HEK293 (cell line): ENCODE results near the gene BACE1-AS.

ENCODE experiments used
- CTCF ChIA-PET: fragments of 350-600 bp; formaldehyde crosslinking; extraction: SDS; loops from one replicate; lab custom pipeline; 2021; ENCODE audit warnings: antibody characterized with exemption; lab: Yijun Ruan, JAX
- POLR2A ChIA-PET: fragments of 300-600 bp; formaldehyde crosslinking; extraction: SDS; loops from one replicate; lab custom pipeline; 2020; ENCODE audit warnings: antibody characterized with exemption, inconsistent platforms; lab: Yijun Ruan, JAX
- H3K27ac ChIP-seq: fragments of 200-500 bp; sonication (Bioruptor generic); 2 replicates; pipeline ENCODE4 v1.5.1; 2014; ENCODE audit warnings: low read depth, low read length, control low read depth, inconsistent platforms; ENCODE audit errors: extremely low read depth
- H3K36me3 ChIP-seq, 2 experiments: fragments of 200-500 bp in 1 of 2; sonication (Bioruptor generic) in 1 of 2; 1 replicate in 1 of 2; 2 replicates in 1 of 2; pipeline ENCODE4 v1.5.1; 2014 to 2017; ENCODE audit warnings: inconsistent platforms in 2 of 2, low read length in 2 of 2; ENCODE audit not compliant: control insufficient read depth in 2 of 2, insufficient read depth in 1 of 2
- H3K4me1 ChIP-seq: fragments of 200-500 bp; sonication (Bioruptor generic); 2 replicates; pipeline ENCODE4 v1.5.1; 2014; ENCODE audit warnings: mild to moderate bottlenecking, low read length, inconsistent platforms; ENCODE audit not compliant: control insufficient read depth, insufficient read depth
- H3K4me3 ChIP-seq: 2 replicates; pipeline ENCODE4 v1.5.1; 2011; ENCODE audit warnings: low read depth, mild to moderate bottlenecking, control low read depth, low read length, moderate library complexity
- H3K9me3 ChIP-seq: fragments of 200-500 bp; sonication (Bioruptor generic); 2 replicates; pipeline ENCODE4 v1.5.1; 2014; ENCODE audit warnings: low read depth, low read length, inconsistent platforms; ENCODE audit not compliant: control insufficient read depth, insufficient read depth
- SCRT2 ChIP-seq: fragments of 450-650 bp; formaldehyde crosslinking; IDR thresholded peaks from 2 replicates; pipeline ENCODE4 v1.5.1; 2016; ENCODE audit warnings: missing biosample characterization, missing genetic modification characterization
- SP7 ChIP-seq: fragments of 450-650 bp; formaldehyde crosslinking; IDR thresholded peaks from 2 replicates; pipeline ENCODE4 v1.5.1; 2016; ENCODE audit warnings: missing biosample characterization, missing genetic modification characterization
- ZNF114 ChIP-seq: fragments of 450-650 bp; formaldehyde crosslinking; IDR thresholded peaks from 2 replicates; pipeline ENCODE4 v1.5.0; 2017; ENCODE audit warnings: missing biosample characterization, missing genetic modification characterization
- ZNF157 ChIP-seq: fragments of 450-650 bp; formaldehyde crosslinking; IDR thresholded peaks from 2 replicates; pipeline ENCODE4 v1.5.1; 2016; ENCODE audit warnings: missing biosample characterization, missing genetic modification characterization
- ZNF174 ChIP-seq: fragments of 450-650 bp; formaldehyde crosslinking; IDR thresholded peaks from 2 replicates; pipeline ENCODE4 v1.5.0; 2017; ENCODE audit warnings: missing biosample characterization, mild to moderate bottlenecking, missing genetic modification characterization
- ZNF404 ChIP-seq: fragments of 450-650 bp; formaldehyde crosslinking; IDR thresholded peaks from 2 replicates; pipeline ENCODE4 v1.5.1; 2017; ENCODE audit warnings: missing biosample characterization, missing genetic modification characterization
- ZNF48 ChIP-seq: fragments of 450-650 bp; formaldehyde crosslinking; IDR thresholded peaks from 2 replicates; pipeline ENCODE4 v1.5.1; 2016; ENCODE audit warnings: missing biosample characterization, missing genetic modification characterization
- ZNF488 ChIP-seq: fragments of 450-650 bp; formaldehyde crosslinking; IDR thresholded peaks from 2 replicates; pipeline ENCODE4 v1.5.1; 2016; ENCODE audit warnings: missing biosample characterization, missing genetic modification characterization
- ZNF548 ChIP-seq: fragments of 450-650 bp; formaldehyde crosslinking; IDR thresholded peaks from 2 replicates; pipeline ENCODE4 v1.5.1; 2016; ENCODE audit warnings: missing biosample characterization, missing genetic modification characterization
- ZNF645 ChIP-seq: fragments of 450-650 bp; formaldehyde crosslinking; IDR thresholded peaks from 2 replicates; pipeline ENCODE4; 2016; ENCODE audit warnings: missing biosample characterization, missing genetic modification characterization
- ZNF704 ChIP-seq: fragments of 450-650 bp; formaldehyde crosslinking; IDR thresholded peaks from 2 replicates; pipeline ENCODE4 v1.5.1; 2016; ENCODE audit warnings: missing biosample characterization, missing genetic modification characterization
- ZNF776 ChIP-seq: fragments of 450-650 bp; formaldehyde crosslinking; IDR thresholded peaks from 2 replicates; pipeline ENCODE4 v1.5.0; 2017; ENCODE audit warnings: missing biosample characterization, missing genetic modification characterization, borderline replicate concordance
- ZNF830 ChIP-seq: fragments of 450-650 bp; IDR thresholded peaks from 2 replicates; pipeline ENCODE4 v1.5.0; 2018; ENCODE audit warnings: missing biosample characterization, missing genetic modification characterization, low read depth, mild to moderate bottlenecking, moderate library complexity

BACE1-AS gene

DNA sequence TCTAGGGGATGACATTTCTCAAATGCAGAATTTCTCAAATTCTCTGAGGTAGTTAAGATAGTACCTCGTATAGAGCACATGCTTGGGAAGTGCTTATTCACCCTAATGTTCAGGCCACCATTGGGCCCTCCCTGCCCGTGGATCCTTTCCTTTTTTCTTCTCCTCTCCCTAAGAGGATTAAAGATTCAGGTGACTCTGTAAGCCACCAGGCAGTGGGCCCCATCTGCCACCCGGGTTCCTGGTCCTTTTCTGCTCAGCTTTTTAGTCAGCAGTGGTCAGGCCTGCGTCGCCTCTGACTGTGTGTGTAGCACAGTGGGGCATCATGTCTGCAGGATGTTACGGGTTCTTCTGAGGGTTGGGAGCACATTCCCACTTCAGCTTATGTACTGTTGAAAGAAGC lies 43.8 kb downstream of the BACE1-AS start (continued):
- TF ChIP-seq ZNF404 (tag by site-specific recombination) (no peak), SCRT2 (tag by site-specific recombination) (no peak)
- TF ChIP-seq, all 188 proteins: peak for 0

- peaks cover 0 to 28% of the 10 kb centered on the region in 2 experiments; a peak in 2 of 3 replicates for H3K36me3 ChIP-seq
- no peaks in the 10 kb centered on the region for H3K4me1 ChIP-seq
- no peak overlapping the region for H3K27ac ChIP-seq
- POLR2A ChIA-PET = interaction anchor here (0.6 to 0.7 kb wide), 3 partner anchors 46 to 470 kb away, joined by 3 to 4 read pairs (median 3); no protein-coding TSS in a partner anchor
- TF ChIP-seq ZNF704 (no peak), ZNF114 (tag by site-specific recombination) (no peak), ZNF48 (tag by site-specific recombination) (no peak), ZNF548 (tag by site-specific recombination) (no peak), ZNF830 (tag by site-specific recombination) (no peak)
- TF ChIP-seq, all 188 proteins: peak for 0
- no peaks in the 10 kb centered on the region for H3K9me3 ChIP-seq
- CTCF ChIA-PET = interaction anchor here (0.6 to 0.7 kb wide), 2 partner anchors 97 to 115 kb away, joined by 3 read pairs; no protein-coding TSS in a partner anchor
- no peak overlapping the region for H3K4me3 ChIP-seq
Observed at GRCh38 chr11:117335399-117335798, 44.3 kb downstream of the BACE1-AS start.

DNA sequence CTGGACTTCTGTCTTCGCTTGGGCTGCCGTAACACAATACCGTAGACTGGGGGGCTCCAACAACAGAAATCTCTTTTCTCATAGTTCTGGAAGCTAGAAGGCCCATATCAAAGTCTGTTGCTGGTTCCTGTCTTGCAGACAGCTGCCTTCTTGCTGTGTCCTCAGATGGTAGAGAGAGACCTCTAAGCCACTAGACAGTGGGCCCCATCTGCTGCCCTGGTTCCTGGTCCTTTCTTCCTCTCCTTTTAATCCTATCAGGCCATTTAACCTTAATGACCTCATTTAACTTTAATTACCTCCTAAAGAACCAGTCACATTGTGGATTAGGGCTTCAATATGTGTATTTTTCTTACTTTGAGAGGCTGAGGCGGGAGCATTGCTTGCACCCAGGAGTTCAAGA lies 45.9 kb downstream of the BACE1-AS start:
- H3K27ac ChIP-seq = no peak overlapping the region
- POLR2A ChIA-PET = no interaction called here
- no peak overlapping the region for H3K4me3 ChIP-seq
- no peaks in the 10 kb centered on the region for H3K4me1 ChIP-seq
- TF ChIP-seq ZNF776 = no peak
- TF ChIP-seq ZNF645 (tag by site-specific recombination) = no peak
- TF ChIP-seq ZNF488 (tag by site-specific recombination) = no peak
- no peak for TF ChIP-seq ZNF174 (tag by site-specific recombination)
- TF ChIP-seq ZNF157 (tag by site-specific recombination) = no peak
- TF ChIP-seq SP7 = no peak
- TF ChIP-seq, all 188 proteins: peak for 0
- H3K36me3 ChIP-seq = peaks cover 0 to 41% of the 10 kb centered on the region in 2 experiments; a peak in 2 of 3 replicates
- CTCF ChIA-PET = interaction anchor here (0.7 kb wide), 1 partner anchor 164 kb away, joined by 3 read pairs; no protein-coding TSS in a partner anchor
- H3K9me3 ChIP-seq = no peaks in the 10 kb centered on the region
